NCI-H2196 (cell line): ENCODE measurements around the gene INSL3.
A peak's percentile ranks its signal among the peaks of the same experiment; 100 is the strongest.

Source experiments
- DNase-seq: peaks from one replicate; lab custom pipeline; 2025; ENCODE audit not compliant: unreplicated experiment; lab: John Stamatoyannopoulos, UW

INSL3 gene

DNA sequence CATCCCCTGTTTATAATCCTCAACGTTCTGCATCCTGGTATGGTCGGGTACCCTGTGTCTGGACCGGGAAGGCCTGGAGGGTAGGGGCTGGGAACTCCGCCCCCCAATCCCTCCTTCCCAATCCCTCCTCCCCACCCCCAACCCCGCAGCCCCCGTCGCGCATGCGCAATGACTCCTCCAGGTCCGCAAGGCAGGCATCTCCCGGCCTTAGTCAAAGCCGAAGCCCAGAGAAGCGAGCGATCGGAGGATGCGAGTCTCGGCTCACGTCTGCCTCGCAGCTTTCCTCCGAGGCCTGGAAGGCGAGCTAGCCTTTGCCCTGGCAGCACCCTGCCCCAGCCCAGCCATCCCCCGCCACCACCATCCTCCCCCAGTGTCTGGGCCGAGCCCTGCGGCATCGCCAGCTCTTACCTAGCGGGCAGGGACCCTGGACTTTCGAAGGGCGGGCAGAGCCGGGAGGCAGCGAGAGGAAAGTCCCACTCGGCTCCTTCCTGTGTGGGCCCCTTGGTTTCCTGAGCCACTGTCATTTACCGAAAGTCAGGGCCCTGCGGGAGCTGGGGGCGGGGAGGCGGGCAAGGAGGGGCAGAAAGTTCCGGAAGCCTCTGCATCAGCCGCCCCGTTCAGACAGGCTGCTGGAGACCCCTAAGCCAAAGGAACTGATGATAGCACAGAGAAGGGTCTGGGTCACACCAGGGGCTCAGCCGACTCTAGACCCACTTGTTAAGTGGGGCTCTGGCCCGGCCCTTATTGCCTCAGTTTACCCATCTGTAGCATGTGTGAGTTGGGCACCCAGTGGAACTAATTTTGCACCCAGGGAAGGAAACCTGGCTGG, 26.4 kb upstream of the INSL3 start, which contains the start of gene JAK3:
TSS of gene JAK3 (minus strand) at position 445 of the 829 bp plus-strand sequence. CDS start 3,565 bp downstream, outside the sequence.
- DNase-seq = no peak

- no peak for DNase-seq
Observed at GRCh38 chr19:17846146-17846545, 24.8 kb upstream of the INSL3 start.

DNA sequence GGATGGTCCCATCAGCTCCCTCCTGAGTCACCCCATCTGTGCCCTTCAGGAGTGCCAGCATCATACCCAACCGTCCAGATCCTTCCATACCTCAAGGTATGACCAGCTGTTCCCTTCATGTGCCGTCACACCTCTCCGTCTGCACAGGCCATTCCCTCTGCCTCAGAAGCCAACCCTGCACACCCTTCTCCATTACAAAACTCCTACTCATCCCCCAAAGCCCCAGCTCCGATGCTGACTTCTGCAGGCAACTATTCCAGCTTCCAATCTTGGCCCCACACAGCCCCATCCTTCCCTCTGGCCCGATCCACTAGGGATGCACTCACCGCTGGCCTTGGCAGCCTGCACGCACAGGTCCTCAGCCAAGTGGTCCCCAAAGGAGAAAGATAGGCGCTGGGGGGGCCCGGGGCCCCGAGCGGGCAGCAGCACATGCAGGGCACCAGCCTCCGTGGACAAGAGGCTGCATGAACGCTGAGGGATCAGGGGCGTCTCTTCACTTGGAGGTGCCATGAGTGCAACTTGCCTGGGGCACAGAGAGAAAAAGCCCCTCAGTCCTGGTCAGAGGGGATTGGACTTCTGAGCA, 22.7 kb upstream of the INSL3 start:
- no peak for DNase-seq

DNA sequence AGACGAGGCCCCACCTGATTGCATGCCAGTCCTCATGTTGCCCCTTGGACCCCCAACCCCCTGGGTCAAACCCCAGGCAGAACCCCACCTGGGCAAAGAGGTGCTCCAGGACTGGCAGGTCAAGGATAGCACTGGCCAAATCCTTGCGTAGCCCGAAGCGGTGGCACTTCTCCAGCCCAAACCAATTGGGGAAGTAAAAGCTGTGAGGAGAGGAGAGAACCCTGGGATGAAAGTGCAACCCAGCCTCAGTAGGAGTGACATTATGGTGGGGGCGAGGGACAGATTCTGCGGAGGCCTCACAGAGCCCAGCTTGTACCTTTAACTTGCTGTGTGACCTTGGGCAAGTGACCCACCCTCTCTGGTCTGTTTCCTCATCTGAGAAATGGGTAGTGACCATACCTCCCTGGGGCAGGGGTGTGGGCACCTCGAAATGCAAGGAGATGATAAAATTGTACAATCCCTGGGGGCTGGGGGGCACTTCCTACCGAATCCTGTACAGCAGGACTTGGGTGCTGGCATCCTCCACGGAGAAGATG, 22.0 kb upstream of the INSL3 start:
- DNase-seq = no peak

GRCh38 chr19:17842663-17843291, 21.5 kb upstream of the INSL3 start:
- DNase-seq = no peak

GRCh38 chr19:17841810-17842662, 20.7 kb upstream of the INSL3 start:
- DNase-seq = peak; percentile 98

- DNase-seq = no peak
Observed at GRCh38 chr19:17841371-17841809, 20.1 kb upstream of the INSL3 start.

GRCh38 chr19:17840019-17840418, 18.7 kb upstream of the INSL3 start:
- DNase-seq = no peak

DNA sequence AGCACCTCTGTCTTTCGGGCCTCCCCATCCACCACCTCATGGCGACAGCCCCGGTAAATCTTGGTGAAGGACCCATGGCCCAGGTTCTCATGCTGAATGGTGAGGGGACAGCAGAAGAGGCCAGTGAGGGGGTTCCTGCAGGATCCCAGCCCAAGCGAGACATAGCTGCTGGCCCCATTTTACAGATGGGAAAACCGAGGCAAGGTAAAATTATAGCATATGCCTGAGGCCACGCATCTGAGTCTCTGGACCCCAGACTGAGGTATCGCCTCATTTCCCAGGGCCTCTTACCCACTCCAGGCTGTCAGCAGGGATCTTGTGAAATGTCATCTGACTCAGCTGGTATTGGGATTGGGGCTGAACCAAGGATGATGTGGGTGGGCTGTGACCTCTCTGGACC, 16.7 kb upstream of the INSL3 start:
- DNase-seq = no peak

DNA sequence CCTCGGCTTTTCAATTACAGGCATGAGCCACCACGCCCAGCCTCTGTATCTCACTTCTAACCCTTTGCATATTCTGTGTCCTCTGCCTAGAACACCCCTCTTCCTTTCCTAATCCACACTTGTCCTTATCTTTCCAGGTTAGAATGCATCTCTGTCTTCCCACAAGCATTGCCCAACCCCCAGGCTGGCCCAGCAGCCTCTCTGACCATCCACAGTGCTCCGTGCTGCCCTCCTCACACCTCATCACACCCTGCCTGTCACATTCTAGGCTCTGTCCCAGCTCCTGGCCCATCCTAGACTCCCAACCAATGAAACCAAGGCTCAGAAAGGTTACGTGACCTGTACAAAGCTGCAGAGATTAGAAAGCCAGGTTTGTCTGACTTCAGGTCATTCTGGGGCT, 15.2 kb upstream of the INSL3 start:
- DNase-seq = no peak

DNA sequence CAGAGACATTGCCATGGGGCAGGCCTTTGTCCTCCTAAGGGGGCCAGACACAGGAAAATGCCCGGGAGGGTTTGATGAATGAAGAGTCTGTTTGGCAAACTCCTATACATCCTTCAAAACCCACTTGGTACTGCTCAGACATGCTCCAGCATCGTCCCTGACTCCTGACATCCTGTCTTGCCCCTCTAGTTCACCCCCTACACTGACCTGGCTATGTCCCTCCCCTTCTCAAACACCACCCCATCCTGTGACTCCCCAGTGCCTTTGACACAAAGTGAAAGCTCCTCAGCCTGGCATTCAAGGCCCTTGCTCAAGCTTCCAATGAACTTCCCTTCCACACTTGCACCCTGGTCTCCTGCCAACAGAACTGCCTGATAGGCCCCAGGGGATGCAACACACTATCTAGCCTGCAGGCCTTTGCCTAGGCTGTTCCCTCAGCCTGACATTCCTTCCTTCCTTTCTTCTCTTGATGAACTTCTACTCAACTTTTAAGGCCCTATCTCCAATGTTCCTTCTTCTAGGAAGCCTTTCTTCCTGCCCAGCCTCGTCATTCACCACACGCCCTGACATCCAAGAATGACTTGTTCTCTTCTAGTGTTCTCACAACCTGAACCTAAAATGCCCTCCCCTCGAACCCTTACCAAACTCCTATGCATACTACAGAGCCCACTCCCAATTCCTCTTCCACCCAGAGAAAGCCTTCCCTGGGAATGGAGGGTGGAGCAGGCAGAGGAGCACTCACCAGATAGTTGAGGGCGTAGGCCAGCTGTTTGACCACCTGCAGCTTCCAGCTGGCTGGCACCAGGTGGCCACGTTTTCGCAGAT, 14.1 kb upstream of the INSL3 start:
- DNase-seq = no peak

DNA sequence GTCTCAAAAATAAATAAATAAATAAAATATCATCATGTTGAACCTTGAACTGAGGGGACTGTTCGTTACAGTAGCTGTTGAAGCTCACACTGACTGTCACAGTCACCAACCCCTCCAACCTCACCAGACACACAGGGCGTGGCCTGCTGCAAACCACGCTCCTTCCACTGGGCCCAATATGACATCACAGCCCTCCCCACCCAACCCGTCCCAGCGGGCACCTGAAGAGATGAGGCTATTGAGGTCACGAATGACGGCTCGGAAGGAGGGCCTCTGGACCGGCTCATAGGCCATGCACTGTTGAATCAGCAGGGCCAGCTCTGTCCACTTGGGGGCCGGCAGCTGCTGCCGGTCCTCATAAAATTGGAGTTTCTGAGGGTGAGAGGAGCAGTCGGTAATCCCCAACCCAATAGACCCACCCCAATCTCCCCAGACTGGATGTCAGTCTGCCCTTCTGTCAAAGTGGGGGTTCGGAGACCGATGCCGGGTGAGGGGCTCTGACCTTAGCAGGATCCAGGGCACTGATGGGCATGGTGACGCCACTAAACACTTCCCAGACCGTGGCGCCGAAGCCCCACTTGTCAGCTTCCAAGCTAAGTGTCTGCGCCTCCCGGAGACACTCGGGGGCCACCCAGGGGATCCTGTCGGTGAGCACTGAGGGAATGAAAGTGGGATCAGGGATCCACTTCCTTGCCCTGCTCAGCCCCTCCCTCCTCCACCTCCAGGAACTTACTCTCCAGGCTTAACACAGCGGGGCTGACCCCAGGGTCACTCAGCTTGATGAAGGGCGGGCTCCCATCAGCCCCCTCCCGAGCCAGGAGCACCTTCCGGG, 13.2 kb upstream of the INSL3 start:
- DNase-seq = no peak

GRCh38 chr19:17832443-17833208, 11.3 kb upstream of the INSL3 start:
- DNase-seq = no peak

DNA sequence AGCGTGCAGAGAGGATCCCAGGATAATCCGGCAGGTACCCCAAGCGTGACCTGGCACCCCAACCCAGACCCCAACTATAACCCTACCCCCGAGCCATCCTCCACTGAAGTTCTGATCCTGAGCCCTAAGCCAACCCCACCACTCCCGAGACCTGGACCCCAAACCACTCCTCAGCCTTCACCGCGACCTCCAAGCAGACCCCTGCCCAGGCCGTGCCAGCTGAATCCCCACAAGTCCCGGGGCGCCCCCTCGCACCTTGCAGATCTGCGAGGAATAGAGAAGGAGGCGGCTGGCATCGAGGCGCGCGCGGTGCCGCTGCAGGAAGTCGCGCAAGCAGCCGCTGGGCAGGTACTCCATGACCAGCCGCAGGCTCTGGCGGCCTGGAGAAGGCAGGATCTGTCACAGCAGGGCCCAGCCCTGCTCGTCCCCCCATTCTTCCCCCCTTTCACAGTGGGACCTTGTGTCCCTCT, 10.1 kb upstream of the INSL3 start:
- DNase-seq = no peak

GRCh38 chr19:17830567-17831418, 9.5 kb upstream of the INSL3 start:
- peak; percentile 95 for DNase-seq

DNA sequence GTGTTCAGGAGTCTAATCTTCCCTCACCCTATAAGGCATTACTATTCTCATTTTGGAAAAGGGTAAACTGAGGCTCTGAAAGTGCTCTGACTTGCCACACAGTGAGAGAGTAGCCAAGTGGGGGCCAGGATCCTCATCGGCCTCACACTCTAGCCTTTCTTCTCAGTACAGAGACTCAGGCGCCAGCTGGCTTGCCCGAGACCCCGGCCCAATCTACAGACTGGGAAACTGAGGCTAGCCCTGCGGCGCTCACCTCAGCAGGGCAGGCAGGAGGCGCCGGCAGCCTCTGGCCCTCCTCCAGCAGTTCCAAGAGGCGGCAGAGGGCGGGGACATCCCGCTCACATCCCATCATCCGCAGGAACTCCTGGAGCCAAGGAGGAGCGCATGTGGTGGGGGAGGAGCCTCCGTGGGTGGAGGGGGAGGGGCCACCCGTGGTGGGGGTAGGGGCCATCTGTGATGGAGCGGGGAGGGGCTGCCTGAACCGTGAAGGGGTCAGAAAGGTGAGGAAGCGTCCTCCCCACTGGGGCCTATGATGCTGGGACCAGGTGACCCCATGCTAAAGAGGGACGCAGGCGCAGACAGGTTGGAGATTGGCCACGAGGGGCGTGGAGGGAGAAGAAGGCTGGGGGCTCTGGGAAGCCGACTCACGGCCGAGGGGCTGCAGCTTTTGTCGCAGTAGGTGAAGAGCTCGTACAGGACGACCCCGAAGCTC, 8.7 kb upstream of the INSL3 start:
- DNase-seq = peak; percentile 93
